Measurements from ENCODE around the gene WWOX. TPM values are rescaled to one million over a fixed set of nuclear protein-coding genes. Genes with fewer than 3 reads are reported as not detected.

Gene WWOX
- total RNA-seq, 4 donors from 2014 or later: 21.4 to 55.6 (median 33.2) TPM

GRCh38 chr16:78962457-78962929, 863.0 kb downstream of the WWOX start:
- DNase-seq (ENCODE audit: low spot score) (no peak), ATAC-seq (ENCODE audit: low FRiP score) (peak; percentile 86)
- TF ChIP-seq, protein P1, sequence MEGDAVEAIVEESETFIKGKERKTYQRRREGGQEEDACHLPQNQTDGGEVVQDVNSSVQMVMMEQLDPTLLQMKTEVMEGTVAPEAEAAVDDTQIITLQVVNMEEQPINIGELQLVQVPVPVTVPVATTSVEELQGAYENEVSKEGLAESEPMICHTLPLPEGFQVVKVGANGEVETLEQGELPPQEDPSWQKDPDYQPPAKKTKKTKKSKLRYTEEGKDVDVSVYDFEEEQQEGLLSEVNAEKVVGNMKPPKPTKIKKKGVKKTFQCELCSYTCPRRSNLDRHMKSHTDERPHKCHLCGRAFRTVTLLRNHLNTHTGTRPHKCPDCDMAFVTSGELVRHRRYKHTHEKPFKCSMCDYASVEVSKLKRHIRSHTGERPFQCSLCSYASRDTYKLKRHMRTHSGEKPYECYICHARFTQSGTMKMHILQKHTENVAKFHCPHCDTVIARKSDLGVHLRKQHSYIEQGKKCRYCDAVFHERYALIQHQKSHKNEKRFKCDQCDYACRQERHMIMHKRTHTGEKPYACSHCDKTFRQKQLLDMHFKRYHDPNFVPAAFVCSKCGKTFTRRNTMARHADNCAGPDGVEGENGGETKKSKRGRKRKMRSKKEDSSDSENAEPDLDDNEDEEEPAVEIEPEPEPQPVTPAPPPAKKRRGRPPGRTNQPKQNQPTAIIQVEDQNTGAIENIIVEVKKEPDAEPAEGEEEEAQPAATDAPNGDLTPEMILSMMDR (IDR thresholded peaks at IDR 0.05): no peak

GRCh38 chr16:78967948-78968347, 868.5 kb downstream of the WWOX start:
- DNase-seq (ENCODE audit: low spot score) (no peak), ATAC-seq (ENCODE audit: low FRiP score) (no peak)
- TF ChIP-seq, protein P1 (IDR thresholded peaks at IDR 0.05): no peak

DNA sequence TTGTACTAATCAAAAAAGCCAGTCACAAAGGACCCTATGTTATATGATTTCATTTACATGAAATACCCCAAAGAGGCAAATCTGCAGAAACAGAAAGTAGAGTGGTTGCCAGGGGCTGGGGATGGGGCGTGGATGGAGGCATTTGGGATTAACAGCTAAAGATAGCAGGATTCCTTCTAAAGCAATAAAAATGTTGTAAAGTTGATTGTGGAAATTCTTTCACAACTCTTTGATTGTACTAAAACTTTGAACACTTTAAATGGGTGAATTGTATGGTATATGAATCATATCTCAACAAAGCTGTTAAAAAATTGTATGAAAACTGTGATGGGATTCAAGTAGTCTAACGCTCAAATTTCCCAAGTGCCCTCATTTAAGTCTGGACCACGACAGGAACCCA, 870.3 kb downstream of the WWOX start:
- ATAC-seq (ENCODE audit: low FRiP score): no peak
- TF ChIP-seq, protein P1 (IDR thresholded peaks at IDR 0.05): no peak
- DNase-seq (ENCODE audit: low spot score): no peak

GRCh38 chr16:78970650-78971049, 871.2 kb downstream of the WWOX start:
- DNase-seq (ENCODE audit: low spot score) (no peak), ATAC-seq (ENCODE audit: low FRiP score) (no peak)

DNA sequence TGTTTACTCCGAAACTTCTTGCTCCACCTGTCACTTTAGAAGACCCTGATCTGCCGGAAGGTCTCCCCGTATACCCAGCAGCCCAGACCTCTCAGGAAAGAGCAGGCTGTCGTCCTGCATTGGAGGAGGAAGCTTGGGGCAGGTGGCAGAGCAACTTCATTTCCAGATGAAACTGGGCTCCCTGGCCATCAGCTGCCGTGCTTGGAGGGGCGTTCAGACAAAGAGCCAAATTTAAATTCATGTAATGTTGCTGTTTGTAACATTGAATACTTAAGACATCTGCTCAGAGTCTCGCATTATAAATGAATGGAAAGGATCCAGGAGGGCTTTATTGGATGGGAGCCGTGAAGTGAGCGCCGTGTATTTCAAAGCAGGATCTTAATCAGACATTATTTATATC, 872.6 kb downstream of the WWOX start:
- DNase-seq (ENCODE audit: low spot score): no peak
- TF ChIP-seq, protein P1 (IDR thresholded peaks at IDR 0.05): no peak
- no peak for ATAC-seq (ENCODE audit: low FRiP score)

More at GRCh38 chr16:78970650-78971049, 871.2 kb downstream of the WWOX start:
- TF ChIP-seq, protein P1 (IDR thresholded peaks at IDR 0.05): no peak

DNA sequence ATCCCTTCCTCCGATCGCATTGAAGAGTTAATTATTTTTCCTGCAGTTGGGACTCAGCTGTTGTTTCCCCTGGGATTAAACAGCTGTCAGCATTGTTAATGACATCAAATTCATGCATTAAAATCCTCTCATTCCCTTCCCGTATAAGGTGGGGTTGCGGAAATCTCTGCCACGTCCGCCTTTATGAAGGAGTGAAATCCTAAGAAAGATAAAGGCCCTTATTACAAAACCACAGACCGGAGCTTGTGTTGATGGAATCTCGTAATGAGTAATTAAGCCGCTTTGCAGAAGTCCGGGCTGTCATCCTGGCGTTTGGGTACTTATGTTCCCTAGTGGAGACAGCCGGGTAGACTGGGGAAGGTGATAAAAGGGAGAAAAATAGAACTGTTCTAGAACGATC, 873.5 kb downstream of the WWOX start:
- ATAC-seq (ENCODE audit: low FRiP score) (peak; percentile 46), DNase-seq (ENCODE audit: low spot score) (no peak)
- TF ChIP-seq, protein P1 (IDR thresholded peaks at IDR 0.05): no peak

GRCh38 chr16:78976212-78976611, 876.8 kb downstream of the WWOX start:
- ATAC-seq (ENCODE audit: low FRiP score) (no peak), DNase-seq (ENCODE audit: low spot score) (no peak)
- TF ChIP-seq, protein P1 (IDR thresholded peaks at IDR 0.05): no peak
